Fibroblast of pulmonary artery (primary cell): Measurements from ENCODE around the gene PCSK9.

ENCODE experiments used
- DNase-seq: peaks from one replicate; pipeline ENCODE4 v3.0.0-alpha.2; 2010; ENCODE audit warnings: low read depth
- H3K4me3 ChIP-seq: replicated peaks from 2 replicates; pipeline ENCODE4 v1.5.1; 2011; ENCODE audit warnings: low read depth, mild to moderate bottlenecking, control low read depth, low read length, moderate library complexity
- TF ChIP-seq, protein P1 (sequence below): IDR thresholded peaks from 2 replicates; pipeline ENCODE4 v1.5.1; 2011; ENCODE audit warnings: mild to moderate bottlenecking, control low read depth, low read length, inconsistent platforms; ENCODE audit errors: missing control alignments

PCSK9 gene

DNA sequence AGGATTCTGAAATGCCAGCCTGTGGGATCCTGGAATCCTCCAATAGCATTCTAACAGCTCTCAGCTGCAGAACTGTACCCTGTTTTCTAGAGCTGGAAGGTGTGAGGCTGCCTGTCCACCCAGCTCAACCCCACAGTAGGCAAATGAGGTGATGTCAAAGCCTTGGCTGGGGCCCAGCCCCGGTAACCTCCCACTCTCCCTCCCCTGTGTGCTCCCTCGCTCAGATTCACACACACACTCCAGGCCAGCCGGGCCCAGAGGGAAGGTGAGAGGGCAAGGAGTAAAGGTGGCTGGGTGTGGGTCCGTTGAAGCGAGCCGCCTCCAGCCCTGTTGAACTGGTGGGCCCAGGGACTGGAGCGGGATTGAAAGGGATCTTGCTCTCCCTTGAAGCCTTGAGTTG, 40.7 kb upstream of the PCSK9 start, which contains the start of gene BSND:
TSS of gene BSND (plus strand) at position 257 of the 400 bp plus-strand sequence. CDS start 254 bp downstream, outside the sequence.
- H3K4me3 ChIP-seq, result no peak within 1 kb of the TSS
- TF ChIP-seq, protein P1, sequence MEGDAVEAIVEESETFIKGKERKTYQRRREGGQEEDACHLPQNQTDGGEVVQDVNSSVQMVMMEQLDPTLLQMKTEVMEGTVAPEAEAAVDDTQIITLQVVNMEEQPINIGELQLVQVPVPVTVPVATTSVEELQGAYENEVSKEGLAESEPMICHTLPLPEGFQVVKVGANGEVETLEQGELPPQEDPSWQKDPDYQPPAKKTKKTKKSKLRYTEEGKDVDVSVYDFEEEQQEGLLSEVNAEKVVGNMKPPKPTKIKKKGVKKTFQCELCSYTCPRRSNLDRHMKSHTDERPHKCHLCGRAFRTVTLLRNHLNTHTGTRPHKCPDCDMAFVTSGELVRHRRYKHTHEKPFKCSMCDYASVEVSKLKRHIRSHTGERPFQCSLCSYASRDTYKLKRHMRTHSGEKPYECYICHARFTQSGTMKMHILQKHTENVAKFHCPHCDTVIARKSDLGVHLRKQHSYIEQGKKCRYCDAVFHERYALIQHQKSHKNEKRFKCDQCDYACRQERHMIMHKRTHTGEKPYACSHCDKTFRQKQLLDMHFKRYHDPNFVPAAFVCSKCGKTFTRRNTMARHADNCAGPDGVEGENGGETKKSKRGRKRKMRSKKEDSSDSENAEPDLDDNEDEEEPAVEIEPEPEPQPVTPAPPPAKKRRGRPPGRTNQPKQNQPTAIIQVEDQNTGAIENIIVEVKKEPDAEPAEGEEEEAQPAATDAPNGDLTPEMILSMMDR, result no peak
- no peak for DNase-seq

DNA sequence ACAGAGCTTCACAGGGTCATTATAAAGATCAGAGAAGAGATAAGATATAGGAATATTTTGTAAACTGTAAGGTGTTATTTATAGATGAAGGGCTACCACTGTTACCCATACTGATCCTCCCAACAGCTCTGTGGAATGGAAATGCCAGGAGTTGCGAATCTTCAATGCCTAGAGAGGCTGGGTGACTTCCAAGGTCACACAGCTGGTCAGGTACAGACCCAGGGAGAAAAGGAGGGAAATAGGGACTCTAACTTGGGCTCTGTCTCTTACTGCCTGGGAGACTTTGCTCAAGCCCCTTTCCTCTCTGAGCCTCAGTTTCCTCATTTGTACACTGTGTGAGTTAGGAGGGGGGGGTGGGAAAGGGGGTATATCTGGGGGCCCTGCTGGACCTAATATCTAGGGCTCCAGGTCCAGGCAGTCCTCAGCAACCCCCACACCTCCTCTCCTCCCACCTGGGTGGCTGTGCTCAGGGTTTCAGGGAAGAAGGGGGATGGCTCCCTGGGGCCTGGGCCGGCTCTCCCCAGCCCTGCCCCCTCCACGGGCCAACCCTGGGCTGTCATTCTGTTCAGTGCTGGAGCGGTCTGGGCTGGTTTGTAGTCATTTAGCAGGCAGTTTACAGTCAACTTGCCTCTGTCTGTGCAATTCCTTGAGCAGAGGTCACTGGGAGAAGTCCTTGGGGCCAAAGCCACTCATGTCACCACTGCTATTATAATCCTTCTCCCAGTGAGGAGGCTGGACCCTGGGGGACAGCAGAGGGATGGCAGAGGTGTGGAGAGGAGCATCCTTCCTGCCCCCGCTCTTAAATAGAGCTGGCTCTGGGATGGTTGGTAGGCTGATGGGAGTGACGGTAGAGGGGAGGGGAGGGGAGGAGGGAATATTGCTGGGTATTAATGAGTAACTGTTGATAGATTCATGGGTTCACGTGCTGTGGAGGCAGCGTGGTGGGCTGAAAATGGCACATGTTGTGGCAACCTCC, 39.0 kb upstream of the PCSK9 start:
- H3K4me3 ChIP-seq, result no peak overlapping the region
- TF ChIP-seq, protein P1, result no peak
- DNase-seq, result no peak

DNA sequence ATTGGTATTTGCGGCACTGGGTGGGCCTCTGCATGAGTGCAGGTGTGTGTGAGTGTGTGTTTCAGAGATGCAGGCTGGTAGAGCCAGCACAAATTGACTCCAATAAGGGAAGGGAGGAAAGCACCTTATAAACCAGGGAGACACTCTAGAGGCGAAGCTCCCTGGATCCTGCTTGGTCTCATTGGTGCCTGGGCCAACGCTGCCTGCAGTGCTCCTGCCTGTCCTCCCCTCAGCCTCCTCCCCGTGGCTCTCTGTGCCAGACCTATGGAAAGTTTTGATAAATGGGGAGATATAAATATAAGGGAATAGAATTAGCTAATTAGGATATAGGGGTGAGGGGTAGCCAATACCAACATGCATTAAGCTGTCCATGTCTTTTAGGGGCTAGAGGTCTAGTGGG, 38.0 kb upstream of the PCSK9 start:
- no peak overlapping the region for H3K4me3 ChIP-seq
- TF ChIP-seq, protein P1, result no peak
- no peak for DNase-seq

DNA sequence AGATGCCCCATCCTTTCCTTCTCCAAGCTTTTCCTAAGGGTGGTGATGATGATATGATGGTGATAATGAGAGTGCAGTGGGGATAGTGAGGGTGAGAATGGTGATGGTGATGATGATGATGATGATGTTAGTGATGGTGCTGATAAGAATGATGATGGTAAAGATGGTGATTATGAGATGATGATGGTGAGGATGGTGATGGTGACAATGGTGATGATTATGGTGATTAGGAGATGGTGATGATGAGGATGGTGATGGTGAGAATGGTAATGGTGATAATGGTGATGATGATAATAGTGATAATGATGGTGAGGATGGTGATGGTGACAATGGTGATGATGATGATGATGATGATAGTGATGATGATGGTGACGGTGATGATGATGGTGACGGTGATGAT, 36.7 kb upstream of the PCSK9 start:
- H3K4me3 ChIP-seq, result no peak overlapping the region
- no peak for DNase-seq
- TF ChIP-seq, protein P1, result no peak

DNA sequence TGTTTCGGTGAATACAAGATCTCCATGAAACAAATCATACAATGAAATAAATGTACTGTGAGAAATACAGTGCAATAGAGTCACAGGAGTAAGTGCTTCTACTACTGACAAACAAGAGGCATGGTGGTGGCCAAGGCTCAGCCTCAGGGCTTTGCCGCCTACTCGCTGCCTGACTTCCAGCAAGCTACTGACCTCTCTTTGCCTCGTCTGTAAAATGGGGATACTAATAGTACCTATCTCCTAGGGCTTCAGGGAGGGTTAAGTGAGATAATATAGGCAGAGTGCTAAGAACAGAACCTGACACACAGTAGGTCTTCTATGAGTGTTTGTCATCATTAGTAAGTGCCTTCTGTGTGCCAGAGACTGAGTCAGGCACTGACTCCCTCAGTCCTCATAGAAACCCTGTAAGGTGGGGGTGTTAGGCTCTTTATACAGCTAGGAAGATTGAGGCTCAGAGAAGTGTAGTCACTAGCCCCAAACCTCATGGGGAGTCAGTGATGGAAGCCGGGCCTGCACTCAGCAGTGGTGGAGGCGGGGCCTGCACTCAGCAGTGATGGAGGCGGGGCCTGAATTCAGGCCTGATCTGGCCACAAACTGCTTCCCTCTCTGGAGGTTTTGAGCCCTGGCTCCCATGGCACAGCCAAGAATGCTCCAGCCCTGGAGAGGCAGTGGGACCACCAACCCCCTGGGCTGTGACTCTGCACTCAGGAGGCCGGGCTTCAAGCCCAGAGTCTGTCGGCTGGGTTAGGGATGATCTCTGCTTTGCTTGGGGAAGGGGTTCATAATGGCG, 33.8 kb upstream of the PCSK9 start:
- TF ChIP-seq, protein P1, result no peak
- DNase-seq, result no peak
- H3K4me3 ChIP-seq, result no peak overlapping the region

DNA sequence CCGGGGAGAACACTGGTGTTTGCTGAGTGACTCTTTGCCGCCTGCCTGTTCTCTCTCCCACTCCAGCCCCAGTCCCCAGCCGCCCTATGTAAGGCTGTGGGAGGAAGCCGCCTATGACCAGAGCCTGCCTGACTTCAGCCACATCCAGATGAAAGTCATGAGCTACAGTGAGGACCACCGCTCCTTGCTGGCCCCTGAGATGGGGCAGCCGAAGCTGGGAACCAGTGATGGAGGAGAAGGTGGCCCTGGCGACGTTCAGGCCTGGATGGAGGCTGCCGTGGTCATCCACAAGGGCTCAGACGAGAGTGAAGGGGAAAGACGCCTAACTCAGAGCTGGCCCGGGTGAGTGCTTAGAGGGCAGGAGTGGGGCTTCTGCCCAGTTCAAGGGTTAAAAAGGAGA, 32.4 kb upstream of the PCSK9 start:
- no peak overlapping the region for H3K4me3 ChIP-seq
- no peak for DNase-seq
- TF ChIP-seq, protein P1, result no peak
